ENCODE results near the gene RPS6KA4.

GRCh38 chr11:64341429-64341828, 17.5 kb upstream of the RPS6KA4 start:
- no peak for TF ChIP-seq CTCF (conservative IDR thresholded peaks at IDR 0.05 in 1 of 2, IDR thresholded peaks at IDR 0.05 in 1 of 2; ENCODE audit: extremely low read depth in 1 of 2, insufficient read depth in 1 of 2, low read depth in 1 of 2, low read length in 2 of 2)
- no peak for TF ChIP-seq EZH2 (IDR thresholded peaks at IDR 0.05; ENCODE audit: borderline replicate concordance, low read length)
